Myocyte (in vitro differentiated cells): ENCODE results near the gene UBL4A. TPM values are rescaled to one million over a fixed set of nuclear protein-coding genes. Genes with fewer than 3 reads are reported as not detected.

ENCODE experiments used
- DNase-seq: peaks from one replicate; pipeline ENCODE4 v3.0.0-alpha.2; 2012; ENCODE audit warnings: low read depth
- microRNA-seq: library from miRNA; unstranded; fragments of <30 nt; microRNA quantifications from one replicate; pipeline ENCODE4, GENCODE V29; 2016
- total RNA-seq: library from RNA; depleted of rRNA; stranded (reverse); fragments of >200 nt; gene quantifications from 2 replicates; pipeline ENCODE4 v1.2.3, GENCODE V29; 2014

Gene UBL4A
- total RNA-seq, 1 donor from 2014 or later = 65.2 TPM

DNA sequence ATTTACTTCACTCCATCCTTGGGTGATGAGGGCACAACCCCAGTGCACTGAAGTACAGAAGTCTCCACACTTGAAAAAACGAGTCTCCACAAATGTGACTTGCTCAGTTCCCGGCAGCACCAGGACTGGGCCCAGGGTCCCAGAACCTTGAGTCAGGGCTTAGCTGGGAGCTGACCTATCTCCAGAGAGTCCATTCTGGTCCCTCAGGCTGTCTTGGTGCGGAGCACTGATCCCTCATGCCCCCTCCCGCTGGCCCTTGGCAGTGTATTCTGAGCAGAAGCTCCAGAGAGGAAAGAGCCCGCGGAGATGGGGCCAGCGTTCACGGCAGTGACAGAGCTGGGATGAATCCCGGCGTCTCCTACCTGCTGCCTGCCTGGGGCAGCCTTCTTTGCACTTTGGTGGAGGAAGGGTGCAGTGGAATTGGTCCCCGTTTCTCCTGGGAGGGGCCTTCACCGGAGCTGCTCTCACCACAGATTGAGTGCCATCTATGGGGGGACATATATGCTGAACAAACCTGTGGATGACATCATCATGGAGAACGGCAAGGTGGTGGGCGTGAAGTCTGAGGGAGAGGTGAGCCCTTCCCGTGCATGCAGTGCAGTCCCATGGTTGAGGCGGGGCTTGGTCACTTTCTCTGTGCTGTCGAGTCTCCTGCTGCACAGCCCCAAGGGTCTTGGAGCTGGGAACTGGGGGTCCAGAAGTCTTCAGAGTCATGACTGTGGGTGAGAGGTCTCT lies 45.6 kb downstream of the UBL4A start:
- no peak for DNase-seq

DNA sequence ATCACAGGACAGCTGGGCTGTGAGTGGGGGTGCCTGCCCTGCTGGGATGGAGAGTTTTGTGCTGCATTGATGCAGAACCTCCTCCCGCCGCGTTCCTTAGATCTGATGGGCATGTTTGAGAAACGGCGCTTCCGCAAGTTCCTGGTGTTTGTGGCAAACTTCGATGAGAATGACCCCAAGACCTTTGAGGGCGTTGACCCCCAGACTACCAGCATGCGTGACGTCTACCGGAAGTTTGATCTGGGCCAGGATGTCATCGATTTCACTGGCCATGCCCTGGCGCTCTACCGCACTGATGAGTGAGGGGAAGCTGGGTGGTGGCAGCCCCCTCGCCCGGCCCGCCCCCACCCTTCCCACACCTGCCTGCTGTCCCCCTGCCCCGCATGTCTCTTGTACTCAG lies 46.6 kb downstream of the UBL4A start:
- no peak for DNase-seq

GRCh38 chrX:154437971-154438893 lies 48.2 kb downstream of the UBL4A start:
- no peak for DNase-seq

GRCh38 chrX:154436983-154437752 lies 49.2 kb downstream of the UBL4A start, which contains the start of gene GDI1:
Gene GDI1, plus strand, starts transcription at chrX:154437154. Its CDS starts 101 bp downstream, at chrX:154437255.
- peak; percentile 49 for DNase-seq

- no peak for DNase-seq
Measured at GRCh38 chrX:154436374-154436982, 49.9 kb downstream of the UBL4A start.

DNA sequence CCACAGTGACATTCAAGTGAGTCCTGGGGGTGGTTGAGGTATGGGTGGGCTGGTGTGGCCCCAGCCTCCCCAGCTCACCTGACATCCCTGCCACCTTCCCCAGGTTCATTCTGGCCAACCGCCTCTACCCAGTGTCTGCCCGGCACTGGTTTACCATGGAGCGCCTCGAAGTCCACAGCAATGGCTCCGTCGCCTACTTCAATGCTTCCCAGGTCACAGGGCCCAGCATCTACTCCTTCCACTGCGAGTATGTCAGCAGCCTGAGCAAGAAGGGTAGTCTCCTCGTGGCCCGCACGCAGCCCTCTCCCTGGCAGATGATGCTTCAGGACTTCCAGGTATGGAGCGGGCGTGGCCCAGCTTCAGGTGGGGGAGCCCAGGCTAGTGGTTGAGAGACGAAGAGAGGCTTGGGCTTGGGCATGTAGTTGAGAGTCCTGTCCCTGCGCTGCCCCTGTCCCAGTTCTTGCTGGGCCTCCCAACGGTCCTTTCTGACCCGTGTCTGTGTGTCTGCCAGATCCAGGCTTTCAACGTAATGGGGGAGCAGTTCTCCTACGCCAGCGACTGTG lies 51.2 kb downstream of the UBL4A start:
- DNase-seq = no peak

- no peak for DNase-seq
Measured at GRCh38 chrX:154434394-154435168, 51.8 kb downstream of the UBL4A start.

Small RNAs within 50 kb of the gene (microRNA-seq; reads per million reads assigned to microRNA genes)
- gene MIR6858 = 1.3 reads per million

Other genes starting within 250 kb of the UBL4A start
- not detected in 2 replicates for gene OPN1MW3, start 229.0 kb downstream of the UBL4A start, total RNA-seq
- gene TEX28, start 191.5 kb downstream of the UBL4A start, total RNA-seq = not detected in 2 replicates
- 0.26 TPM in 1 of 2 replicates, not detected in the other for gene TKTL1, start 190.8 kb downstream of the UBL4A start, total RNA-seq
- gene FLNA, start 112.0 kb downstream of the UBL4A start, total RNA-seq = 410 and 518 TPM in 2 replicates
- 43.2 and 53.2 TPM in 2 replicates for gene EMD, start 107.3 kb downstream of the UBL4A start, total RNA-seq
- gene RPL10, start 88.2 kb downstream of the UBL4A start, total RNA-seq = 2,503 and 3,937 TPM in 2 replicates
- 214 and 235 TPM in 2 replicates for gene DNASE1L1, start 77.4 kb downstream of the UBL4A start, total RNA-seq
- gene TAFAZZIN, start 75.1 kb downstream of the UBL4A start, total RNA-seq = 36.1 and 41.3 TPM in 2 replicates
- gene ATP6AP1, start 57.9 kb downstream of the UBL4A start, total RNA-seq = 100 and 106 TPM in 2 replicates
- gene GDI1, start 49.5 kb downstream of the UBL4A start, total RNA-seq = 125 TPM in 2 replicates
- 74.9 and 85.0 TPM in 2 replicates for gene FAM50A, start 42.5 kb downstream of the UBL4A start, total RNA-seq
- gene PLXNA3, start 28.3 kb downstream of the UBL4A start, total RNA-seq = 11.3 and 11.7 TPM in 2 replicates
- gene LAGE3, start 7.3 kb downstream of the UBL4A start, total RNA-seq = 72.2 and 87.8 TPM in 2 replicates
- 28.5 and 37.0 TPM in 2 replicates for gene SLC10A3, start 4.0 kb upstream of the UBL4A start, total RNA-seq
- 57.1 and 64.9 TPM in 2 replicates for gene FAM3A, start 29.6 kb upstream of the UBL4A start, total RNA-seq
- 20.5 and 24.0 TPM in 2 replicates for gene G6PD, start 60.2 kb upstream of the UBL4A start, total RNA-seq
- gene IKBKG, start 61.0 kb upstream of the UBL4A start, total RNA-seq = 13.3 and 14.0 TPM in 2 replicates
- not detected in 2 replicates for gene CTAG1A, start 98.5 kb upstream of the UBL4A start, total RNA-seq
- gene CTAG1B, start 132.7 kb upstream of the UBL4A start, total RNA-seq = not detected in 2 replicates
- gene CTAG2, start 167.0 kb upstream of the UBL4A start, total RNA-seq = not detected in 2 replicates